Karpas-422 (cell line): ENCODE results near the gene HMCES. TPM values are rescaled to one million over a fixed set of nuclear protein-coding genes. Genes with fewer than 3 reads are reported as not detected.

Experiments used
- DNase-seq: peaks from one replicate; pipeline ENCODE4 v3.0.0-alpha.2; 2015
- H2AFZ ChIP-seq: fragments of 200-600 bp; sonication (generic); 2 replicates; pipeline ENCODE4 v1.6.1; 2014; ENCODE audit warnings: antibody characterized with exemption, low read length, mixed read lengths
- H3K27ac ChIP-seq: fragments of 200-600 bp; sonication (generic); 2 replicates; pipeline ENCODE4 v1.5.1; 2014; ENCODE audit warnings: mild to moderate bottlenecking, low read length, moderate library complexity
- H3K27me3 ChIP-seq: fragments of 200-600 bp; sonication (generic); 2 replicates; pipeline ENCODE4 v1.6.1; 2014; ENCODE audit warnings: low read length, mixed read lengths
- H3K36me3 ChIP-seq: fragments of 200-600 bp; sonication (generic); 2 replicates; pipeline ENCODE4 v1.6.1; 2014; ENCODE audit warnings: low read length, mixed read lengths; ENCODE audit not compliant: insufficient read depth
- H3K4me1 ChIP-seq: fragments of 200-600 bp; sonication (generic); 2 replicates; pipeline ENCODE4 v1.6.1; 2014; ENCODE audit warnings: mild to moderate bottlenecking, low read length, mixed read lengths
- H3K4me2 ChIP-seq: fragments of 200-600 bp; sonication (generic); 2 replicates; pipeline ENCODE4 v1.6.1; 2014; ENCODE audit warnings: low read length, low read depth, mild to moderate bottlenecking; ENCODE audit not compliant: poor library complexity, severe bottlenecking
- H3K4me3 ChIP-seq: fragments of 200-600 bp; sonication (generic); 2 replicates; pipeline ENCODE4 v1.5.1; 2014; ENCODE audit warnings: mild to moderate bottlenecking, antibody characterized with exemption, low read length, mixed read lengths
- H3K79me2 ChIP-seq: fragments of 200-600 bp; sonication (generic); 2 replicates; pipeline ENCODE4 v1.6.1; 2014; ENCODE audit warnings: mild to moderate bottlenecking, low read length, mixed read lengths
- H3K9ac ChIP-seq: fragments of 200-600 bp; sonication (generic); 2 replicates; pipeline ENCODE4 v1.6.0; 2014; ENCODE audit warnings: low read length
- H3K9me2 ChIP-seq: fragments of 200-600 bp; sonication (generic), shearing (Covaris generic); replicated peaks from 2 replicates; pipeline ENCODE4 v1.6.0; 2014; ENCODE audit warnings: mild to moderate bottlenecking, low read length, moderate library complexity; ENCODE audit not compliant: insufficient read depth
- H3K9me3 ChIP-seq: fragments of 300-700, 200-600 bp; sonication (generic); 2 replicates; pipeline ENCODE4 v1.6.1; 2014; ENCODE audit warnings: low read length, mixed read lengths
- H4K20me1 ChIP-seq: fragments of 200-600 bp; sonication (generic); 2 replicates; pipeline ENCODE4 v1.6.1; 2014; ENCODE audit warnings: mild to moderate bottlenecking, antibody characterized with exemption, low read length, low read depth; ENCODE audit not compliant: insufficient read depth
- total RNA-seq: library from RNA; depleted of rRNA; stranded (reverse); fragments of >200 nt; shearing (Covaris generic); gene quantifications from 2 replicates; pipeline ENCODE4 v1.2.3, GENCODE V29; 2014; ENCODE audit warnings: low replicate concordance

The HMCES gene
- total RNA-seq, 1 experiment from 2014 or later, result 169 TPM

DNA sequence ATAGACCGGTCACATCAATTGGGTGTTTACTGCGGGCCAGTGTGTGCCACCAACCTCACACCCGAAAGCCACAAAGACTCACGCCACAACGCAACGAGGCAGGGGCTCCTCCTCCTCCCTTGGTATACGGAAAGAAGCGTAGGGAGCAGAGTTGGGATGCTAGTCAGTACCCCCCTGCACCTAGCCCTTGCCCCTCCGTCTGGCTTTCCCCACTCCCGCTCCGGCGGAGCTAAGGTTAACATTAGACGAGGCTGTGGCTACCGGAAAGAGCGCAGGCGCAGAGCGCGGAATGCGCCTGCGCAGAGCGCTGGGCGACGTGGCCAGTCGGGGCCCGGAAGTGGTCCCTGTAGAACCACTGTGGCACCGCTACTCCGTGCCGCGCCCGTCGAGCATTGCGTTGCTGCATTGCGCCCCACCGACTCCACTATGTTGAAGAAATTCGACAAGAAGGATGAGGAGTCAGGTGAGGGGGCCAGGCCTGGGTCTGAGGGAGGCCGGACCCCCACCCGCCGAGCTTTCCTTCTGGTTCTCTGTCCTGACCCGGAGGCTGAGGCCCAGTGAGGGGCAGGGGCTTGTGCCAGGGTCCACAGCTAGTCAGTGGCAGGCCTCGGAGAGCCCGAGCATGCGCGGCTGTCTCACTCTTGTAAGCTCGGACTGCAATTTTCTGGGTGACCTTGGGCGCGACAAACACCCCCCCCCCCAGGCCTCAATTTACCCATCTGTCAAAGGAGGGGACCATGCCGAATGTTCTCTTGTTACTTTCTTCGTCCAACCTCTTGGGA, 29.2 kb upstream of the HMCES start, which contains the start of gene COPG1:
Gene COPG1, plus strand, starts transcription at position 323 of the 782 bp plus-strand sequence. Its CDS starts 104 bp downstream, at position 427.
- peaks cover 28% of the 10 kb centered on the region for H3K4me1 ChIP-seq
- no peaks in the 10 kb centered on the region for H4K20me1 ChIP-seq
- peak within 1 kb of the TSS; percentile 94 for H3K9ac ChIP-seq
- H3K27ac ChIP-seq, result peak within 1 kb of the TSS; percentile 72
- peak within 1 kb of the TSS; percentile 86 for H3K4me2 ChIP-seq
- peaks cover 9% of the 10 kb centered on the region; the same call in 1 of the 2 replicates for H3K36me3 ChIP-seq
- peak within 1 kb of the TSS; percentile 77 for H2AFZ ChIP-seq
- DNase-seq, result peak; percentile 95
- no peaks in the 10 kb centered on the region for H3K9me3 ChIP-seq
- H3K9me2 ChIP-seq, result no peaks in the 10 kb centered on the region
- peaks cover 24% of the 10 kb centered on the region for H3K79me2 ChIP-seq
- no peaks in the 10 kb centered on the region for H3K27me3 ChIP-seq
- peak within 1 kb of the TSS; percentile 84 for H3K4me3 ChIP-seq

DNA sequence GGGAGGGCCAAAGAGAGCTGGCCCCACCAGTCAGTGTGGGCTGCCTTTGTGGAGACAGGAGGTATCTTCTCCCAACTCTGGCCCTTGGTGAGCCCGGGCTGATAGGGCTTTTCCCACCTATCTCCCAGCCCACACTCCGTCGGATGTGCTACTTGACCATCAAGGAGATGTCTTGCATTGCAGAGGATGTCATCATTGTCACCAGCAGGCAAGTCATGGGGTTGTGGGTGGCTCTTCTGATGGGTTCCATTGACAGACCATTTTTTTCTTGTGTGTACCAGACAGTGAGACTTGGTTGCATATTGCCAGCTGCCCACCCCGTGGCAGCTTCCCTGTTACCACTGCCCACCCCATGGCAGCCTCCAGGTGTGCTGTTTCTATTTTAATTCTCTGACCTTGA, 25.9 kb upstream of the HMCES start:
- no peaks in the 10 kb centered on the region for H3K9me3 ChIP-seq
- H4K20me1 ChIP-seq, result no peaks in the 10 kb centered on the region; the same call in 1 of the 2 replicates
- DNase-seq, result no peak
- H3K4me2 ChIP-seq, result no peak overlapping the region
- peaks cover 19% of the 10 kb centered on the region; the same call in 1 of the 2 replicates for H3K36me3 ChIP-seq
- H2AFZ ChIP-seq, result no peak overlapping the region
- no peak overlapping the region for H3K4me3 ChIP-seq
- no peak overlapping the region for H3K27ac ChIP-seq
- H3K9me2 ChIP-seq, result no peaks in the 10 kb centered on the region
- no peaks in the 10 kb centered on the region for H3K27me3 ChIP-seq
- H3K4me1 ChIP-seq, result peaks cover 18% of the 10 kb centered on the region
- no peak overlapping the region for H3K9ac ChIP-seq
- H3K79me2 ChIP-seq, result peaks cover 24% of the 10 kb centered on the region

DNA sequence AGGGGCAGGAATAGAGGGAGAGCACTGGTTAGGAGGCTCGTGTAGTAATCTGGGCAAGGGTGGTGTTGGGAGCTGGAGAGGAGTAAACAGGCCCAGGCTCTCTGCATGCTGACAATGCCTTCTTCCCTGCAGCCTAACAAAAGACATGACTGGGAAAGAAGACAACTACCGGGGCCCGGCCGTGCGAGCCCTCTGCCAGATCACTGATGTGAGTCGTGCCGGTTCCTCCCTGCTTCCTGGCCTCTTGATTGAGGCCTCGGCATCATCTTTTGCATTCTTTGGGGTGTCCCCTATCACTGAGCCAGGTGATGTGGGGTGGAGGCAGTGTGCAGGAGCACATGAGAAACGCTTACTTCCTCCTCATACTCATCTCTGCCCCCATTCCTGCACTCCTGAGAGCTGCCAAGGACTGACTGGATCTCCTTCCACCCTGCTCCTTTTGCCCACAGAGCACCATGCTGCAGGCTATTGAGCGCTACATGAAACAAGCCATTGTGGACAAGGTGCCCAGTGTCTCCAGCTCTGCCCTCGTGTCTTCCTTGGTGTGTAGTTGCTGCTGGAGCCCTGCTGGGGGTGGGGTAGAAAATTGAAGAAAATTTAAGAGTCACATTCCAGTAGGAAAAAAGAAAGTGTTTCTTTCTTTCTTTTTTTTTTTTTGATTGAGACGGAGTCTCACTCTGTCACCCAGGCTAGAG, 24.0 kb upstream of the HMCES start:
- no peak overlapping the region for H2AFZ ChIP-seq
- H3K9me3 ChIP-seq, result no peaks in the 10 kb centered on the region
- H3K27me3 ChIP-seq, result no peaks in the 10 kb centered on the region
- H3K4me1 ChIP-seq, result peaks cover 7% of the 10 kb centered on the region
- H3K27ac ChIP-seq, result no peak overlapping the region
- H3K4me3 ChIP-seq, result no peak overlapping the region
- no peaks in the 10 kb centered on the region; the same call in 1 of the 2 replicates for H4K20me1 ChIP-seq
- H3K9me2 ChIP-seq, result no peaks in the 10 kb centered on the region
- H3K9ac ChIP-seq, result no peak overlapping the region
- peaks cover 21% of the 10 kb centered on the region for H3K79me2 ChIP-seq
- no peak overlapping the region for H3K4me2 ChIP-seq
- H3K36me3 ChIP-seq, result peaks cover 28% of the 10 kb centered on the region; the same call in 1 of the 2 replicates
- DNase-seq, result no peak

DNA sequence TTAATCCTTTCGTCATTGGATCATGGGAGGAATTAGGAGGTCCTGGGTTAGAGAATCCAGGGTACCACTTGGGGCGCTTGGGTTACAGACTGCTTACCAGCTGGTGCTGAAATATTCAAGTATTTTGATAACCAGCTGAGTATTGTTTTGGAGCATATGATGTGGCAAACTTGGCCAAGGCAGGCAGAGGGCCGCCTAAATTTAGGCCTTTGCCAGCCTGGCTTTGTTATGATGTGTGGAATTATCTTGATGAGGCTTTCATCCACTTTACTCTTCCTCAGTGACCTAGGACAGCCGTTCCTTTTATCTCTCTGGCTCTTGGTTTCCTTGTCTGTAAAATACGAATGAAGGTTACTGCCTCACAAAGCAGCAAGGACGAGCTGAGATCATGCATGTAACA, 22.4 kb upstream of the HMCES start:
- Histone ChIP-seq H2AFZ (no peak overlapping the region), H3K4me1 (peaks cover 7% of the 10 kb centered on the region), H3K9ac (no peak overlapping the region), H3K4me3 (no peak overlapping the region), H4K20me1 (no peaks in the 10 kb centered on the region; the same call in 1 of the 2 replicates), H3K9me3 (no peaks in the 10 kb centered on the region), H3K27me3 (no peaks in the 10 kb centered on the region), H3K36me3 (peaks cover 39% of the 10 kb centered on the region), H3K27ac (no peak overlapping the region), H3K4me2 (no peak overlapping the region), H3K79me2 (peaks cover 10% of the 10 kb centered on the region; the same call in 1 of the 2 replicates), H3K9me2 (no peaks in the 10 kb centered on the region)
- no peak for DNase-seq

DNA sequence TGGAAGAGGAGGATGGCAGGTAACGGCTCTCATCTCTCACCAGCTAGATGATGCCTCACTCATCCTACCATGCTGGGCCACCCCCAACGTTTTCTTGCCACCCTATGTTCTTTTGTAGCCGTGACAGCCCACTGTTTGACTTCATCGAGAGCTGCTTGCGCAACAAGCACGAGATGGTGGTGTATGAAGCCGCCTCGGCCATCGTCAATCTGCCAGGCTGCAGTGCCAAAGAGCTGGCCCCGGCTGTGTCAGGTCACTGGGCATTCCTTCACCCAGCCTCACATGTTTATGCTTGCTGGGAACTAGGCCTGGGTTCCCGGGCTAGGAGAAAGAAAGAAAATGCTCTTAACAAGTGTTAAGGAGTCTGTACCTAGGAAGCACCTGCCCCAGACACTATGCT, 21.1 kb upstream of the HMCES start:
- H4K20me1 ChIP-seq, result no peaks in the 10 kb centered on the region; the same call in 1 of the 2 replicates
- no peak for DNase-seq
- peaks cover 15% of the 10 kb centered on the region for H3K4me1 ChIP-seq
- no peak overlapping the region for H3K9ac ChIP-seq
- H3K27me3 ChIP-seq, result no peaks in the 10 kb centered on the region
- H3K4me3 ChIP-seq, result no peak overlapping the region
- peaks cover 47% of the 10 kb centered on the region for H3K36me3 ChIP-seq
- no peak overlapping the region for H3K4me2 ChIP-seq
- H3K27ac ChIP-seq, result no peak overlapping the region
- peaks cover 6% of the 10 kb centered on the region; the same call in 1 of the 2 replicates for H3K79me2 ChIP-seq
- H3K9me2 ChIP-seq, result no peaks in the 10 kb centered on the region
- H3K9me3 ChIP-seq, result no peaks in the 10 kb centered on the region
- no peak overlapping the region for H2AFZ ChIP-seq

DNA sequence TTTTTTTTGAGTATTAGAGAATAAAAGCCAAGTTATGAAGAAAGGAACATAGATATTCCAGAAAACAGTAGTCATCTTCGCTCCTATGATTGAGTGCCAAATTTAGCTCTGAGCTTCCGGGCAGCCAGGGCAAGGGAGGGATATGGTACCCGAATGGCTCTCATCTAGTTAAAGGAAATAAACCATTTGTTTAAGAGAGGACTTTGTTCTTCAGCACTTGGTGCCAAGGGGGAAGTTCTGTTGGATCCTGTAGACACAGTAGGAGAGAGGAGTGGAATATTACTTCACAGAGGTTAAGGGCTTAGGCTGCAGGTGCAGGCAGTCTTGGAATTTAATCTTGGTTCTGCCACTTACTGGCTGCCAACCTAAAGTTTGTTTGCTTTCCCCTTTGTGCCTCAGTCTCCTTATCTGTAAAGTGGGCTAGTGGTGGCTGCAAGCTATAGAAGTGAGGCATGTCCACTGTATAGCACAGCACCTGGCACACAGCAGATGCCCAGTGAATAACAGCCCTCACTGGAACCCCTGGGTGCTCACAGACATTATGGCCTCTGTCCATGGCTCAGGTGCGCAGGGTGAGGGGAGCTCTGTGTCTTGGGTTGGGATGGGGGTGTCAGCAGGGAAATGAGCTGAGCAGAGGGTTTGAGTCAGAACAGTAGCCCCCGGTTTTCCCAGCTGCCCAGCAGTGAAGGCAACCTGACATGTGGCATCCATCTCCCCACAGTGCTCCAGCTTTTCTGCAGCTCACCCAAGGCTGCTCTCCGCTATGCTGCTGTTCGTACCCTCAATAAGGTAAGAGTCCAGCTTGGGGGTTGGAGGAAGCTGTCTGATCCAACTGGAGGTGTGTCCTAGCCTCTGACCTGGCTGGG, 18.8 kb upstream of the HMCES start:
- Histone ChIP-seq H3K36me3 (peaks cover 44% of the 10 kb centered on the region), H3K27me3 (no peaks in the 10 kb centered on the region)

DNA sequence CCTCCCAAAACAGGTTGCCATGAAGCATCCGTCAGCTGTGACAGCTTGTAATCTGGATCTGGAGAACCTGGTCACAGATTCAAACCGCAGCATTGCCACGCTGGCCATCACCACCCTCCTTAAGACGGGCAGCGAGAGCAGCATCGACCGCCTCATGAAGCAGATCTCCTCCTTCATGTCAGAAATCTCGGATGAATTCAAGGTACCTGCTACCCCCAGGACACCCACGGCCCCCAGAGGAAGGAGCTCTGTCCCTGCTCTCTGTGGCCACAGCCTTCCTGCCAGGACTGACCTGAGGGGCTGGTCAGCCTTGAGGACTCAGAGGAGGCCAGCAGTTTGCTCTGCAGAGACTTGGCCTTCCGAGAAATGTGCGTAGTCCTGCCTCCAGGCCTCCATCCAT, 18.1 kb upstream of the HMCES start:
- Histone ChIP-seq H3K9ac (no peak overlapping the region), H3K4me1 (peaks cover 15% of the 10 kb centered on the region), H3K9me2 (no peaks in the 10 kb centered on the region), H3K79me2 (no peaks in the 10 kb centered on the region), H3K4me3 (no peak overlapping the region), H2AFZ (no peak overlapping the region), H3K27ac (no peak overlapping the region), H4K20me1 (no peaks in the 10 kb centered on the region; the same call in 1 of the 2 replicates), H3K4me2 (no peak overlapping the region), H3K36me3 (peaks cover 47% of the 10 kb centered on the region), H3K27me3 (no peaks in the 10 kb centered on the region), H3K9me3 (no peaks in the 10 kb centered on the region)
- DNase-seq, result no peak

More for the DNA sequence above, 18.8 kb upstream of the HMCES start:
- no peak overlapping the region for H3K27ac ChIP-seq
- no peaks in the 10 kb centered on the region for H3K79me2 ChIP-seq
- no peaks in the 10 kb centered on the region; the same call in 1 of the 2 replicates for H4K20me1 ChIP-seq
- H3K4me3 ChIP-seq, result no peak overlapping the region
- peak; percentile 36 for DNase-seq
- H2AFZ ChIP-seq, result no peak overlapping the region
- H3K9me3 ChIP-seq, result no peaks in the 10 kb centered on the region
- no peak overlapping the region for H3K9ac ChIP-seq
- peaks cover 15% of the 10 kb centered on the region for H3K4me1 ChIP-seq
- no peaks in the 10 kb centered on the region for H3K9me2 ChIP-seq
- H3K4me2 ChIP-seq, result no peak overlapping the region
